ENCODE results near the gene RBM6. TPM values are rescaled to one million over a fixed set of nuclear protein-coding genes. Genes with fewer than 3 reads are reported as not detected.
"Not testable (repeated sequence)": the region's sequence is repeated elsewhere in the genome, so short reads cannot be mapped to it uniquely, and the experiment has no call there.

Gene RBM6
- total RNA-seq, 2 donors from 2014 or later = 38.2 to 45.4 TPM

GRCh38 chr3:50047426-50047825, 107.5 kb downstream of the RBM6 start:
- ATAC-seq (no peak), DNase-seq (no peak)
- intact Hi-C loops (cut with DNase I) = no loop called here

- peak in 1 of 2 donors; percentile 55 for ATAC-seq
- no peak for DNase-seq
- intact Hi-C loops (cut with DNase I) = no loop called here
Observed at GRCh38 chr3:50050361-50050760, 110.4 kb downstream of the RBM6 start.

- no peak for DNase-seq
- intact Hi-C loops (cut with DNase I) = no loop called here
- ATAC-seq = no peak
Observed at GRCh38 chr3:50057756-50058155, 117.8 kb downstream of the RBM6 start.

- DNase-seq (no peak), ATAC-seq (no peak)
- intact Hi-C loops (cut with DNase I) = no loop called here
Observed at GRCh38 chr3:50068134-50068533, 128.2 kb downstream of the RBM6 start.

- ATAC-seq (no peak), DNase-seq (no peak)
- intact Hi-C loops (cut with DNase I) = no loop called here
Observed at GRCh38 chr3:50078091-50078490, 138.1 kb downstream of the RBM6 start.

- intact Hi-C loops (cut with DNase I) = no loop called here
- DNase-seq = no peak
- ATAC-seq = no peak
Observed at GRCh38 chr3:50078622-50079021, 138.7 kb downstream of the RBM6 start.

GRCh38 chr3:50084951-50085350, 145.0 kb downstream of the RBM6 start:
- ATAC-seq; DNase-seq; intact Hi-C loops (cut with DNase I): not testable (repeated sequence)

- intact Hi-C loops (cut with DNase I) = no loop called here
- ATAC-seq = peak; percentile 99 to 100
- peak; percentile 96 for DNase-seq
Observed at GRCh38 chr3:50088725-50089608, 149.0 kb downstream of the RBM6 start, which contains the start of gene RBM5. Gene RBM5, plus strand, starts transcription at chr3:50088919. Its CDS starts 1,516 bp downstream, at chr3:50090435.

GRCh38 chr3:50089609-50089945, 149.6 kb downstream of the RBM6 start:
- ATAC-seq = peak; percentile 38 to 47
- intact Hi-C loops (cut with DNase I) = no loop called here
- DNase-seq = no peak

- ATAC-seq (no peak), DNase-seq (no peak)
- intact Hi-C loops (cut with DNase I) = no loop called here
Observed at GRCh38 chr3:50090984-50091383, 151.0 kb downstream of the RBM6 start.

- no peak for ATAC-seq
- DNase-seq = no peak
- intact Hi-C loops (cut with DNase I) = no loop called here
Observed at GRCh38 chr3:50095352-50095998, 155.5 kb downstream of the RBM6 start.

GRCh38 chr3:50100386-50100785, 160.4 kb downstream of the RBM6 start:
- intact Hi-C loops (cut with DNase I) = no loop called here
- ATAC-seq = no peak
- no peak for DNase-seq

GRCh38 chr3:50100956-50101845, 161.3 kb downstream of the RBM6 start:
- intact Hi-C loops (cut with DNase I) = no loop called here
- ATAC-seq = peak; percentile 27 to 64
- no peak for DNase-seq

GRCh38 chr3:50102558-50102957, 162.6 kb downstream of the RBM6 start:
- DNase-seq = no peak
- intact Hi-C loops (cut with DNase I) = no loop called here
- no peak for ATAC-seq

- intact Hi-C loops (cut with DNase I) = no loop called here
- ATAC-seq = peak; percentile 42 to 46
- DNase-seq = no peak
Observed at GRCh38 chr3:50111757-50112156, 171.8 kb downstream of the RBM6 start.

GRCh38 chr3:50112462-50112861, 172.5 kb downstream of the RBM6 start:
- DNase-seq (peak; percentile 48), ATAC-seq (peak; percentile 58 to 69)
- intact Hi-C loops (cut with DNase I) = no loop called here

GRCh38 chr3:50117120-50117519, 177.2 kb downstream of the RBM6 start:
- ATAC-seq = no peak
- no peak for DNase-seq
- intact Hi-C loops (cut with DNase I) = no loop called here

- no peak for DNase-seq
Observed at GRCh38 chr3:50118237-50118636, 178.3 kb downstream of the RBM6 start.

GRCh38 chr3:50119786-50120185, 179.8 kb downstream of the RBM6 start:
- ATAC-seq (no peak), DNase-seq (no peak)
- intact Hi-C loops (cut with DNase I) = loop anchor here (2.0 to 5.0 kb wide), 2 partner anchors 69 to 153 kb away; no protein-coding TSS in a partner anchor

More at GRCh38 chr3:50118237-50118636, 178.3 kb downstream of the RBM6 start:
- no peak for ATAC-seq
- intact Hi-C loops (cut with DNase I) = no loop called here

Data from left cardiac atrium (tissue), 4 donors.